ENCODE results near the gene FATE1. TPM values are rescaled to one million over a fixed set of nuclear protein-coding genes. Genes with fewer than 3 reads are reported as not detected.

Gene FATE1, protein sequence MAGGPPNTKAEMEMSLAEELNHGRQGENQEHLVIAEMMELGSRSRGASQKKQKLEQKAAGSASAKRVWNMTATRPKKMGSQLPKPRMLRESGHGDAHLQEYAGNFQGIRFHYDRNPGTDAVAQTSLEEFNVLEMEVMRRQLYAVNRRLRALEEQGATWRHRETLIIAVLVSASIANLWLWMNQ
- not detected in 2 replicates for total RNA-seq

DNA sequence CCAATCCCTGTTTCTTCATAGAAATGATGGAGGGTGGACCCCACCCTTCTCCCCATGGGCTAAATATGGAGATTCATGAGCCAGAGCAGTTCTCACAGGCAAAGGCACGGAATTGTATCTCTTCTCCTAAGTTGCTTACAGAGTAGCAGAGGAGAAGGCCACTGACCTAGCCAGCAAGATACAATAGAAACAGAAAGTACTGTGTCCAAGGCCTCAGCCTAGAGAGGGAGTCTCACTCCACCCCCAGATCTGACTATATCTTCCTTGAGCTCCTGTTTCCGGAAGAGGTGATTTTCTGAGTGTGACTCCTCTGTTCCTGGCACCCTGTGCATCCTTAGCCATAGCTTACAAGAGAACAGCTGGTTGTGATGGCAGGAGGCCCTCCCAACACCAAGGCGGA lies at the start of gene FATE1:
Gene FATE1 (plus strand): TSS at position 284 of the 400 bp plus-strand sequence. CDS start 85 bp downstream, at position 369.
- Mint-ChIP-seq H3K9me3 (no peaks in the 10 kb centered on the region), H3K4me3 (no peak within 1 kb of the TSS), H3K4me1 (no peaks in the 10 kb centered on the region), H3K27ac (no peak within 1 kb of the TSS), H3K27me3 (no peaks in the 10 kb centered on the region), H3K36me3 (ENCODE audit: low read depth) (no peaks in the 10 kb centered on the region)
- ChIA-PET POLR2A (no interaction called here), CTCF (no interaction called here)
- TF ChIP-seq CTCF (IDR thresholded peaks at IDR 0.05) = no peak
- intact Hi-C loops (cut with micrococcal nuclease) = no loop called here
- ATAC-seq (ENCODE audit: low read depth) = no peak
- DNase-seq = no peak

DNA sequence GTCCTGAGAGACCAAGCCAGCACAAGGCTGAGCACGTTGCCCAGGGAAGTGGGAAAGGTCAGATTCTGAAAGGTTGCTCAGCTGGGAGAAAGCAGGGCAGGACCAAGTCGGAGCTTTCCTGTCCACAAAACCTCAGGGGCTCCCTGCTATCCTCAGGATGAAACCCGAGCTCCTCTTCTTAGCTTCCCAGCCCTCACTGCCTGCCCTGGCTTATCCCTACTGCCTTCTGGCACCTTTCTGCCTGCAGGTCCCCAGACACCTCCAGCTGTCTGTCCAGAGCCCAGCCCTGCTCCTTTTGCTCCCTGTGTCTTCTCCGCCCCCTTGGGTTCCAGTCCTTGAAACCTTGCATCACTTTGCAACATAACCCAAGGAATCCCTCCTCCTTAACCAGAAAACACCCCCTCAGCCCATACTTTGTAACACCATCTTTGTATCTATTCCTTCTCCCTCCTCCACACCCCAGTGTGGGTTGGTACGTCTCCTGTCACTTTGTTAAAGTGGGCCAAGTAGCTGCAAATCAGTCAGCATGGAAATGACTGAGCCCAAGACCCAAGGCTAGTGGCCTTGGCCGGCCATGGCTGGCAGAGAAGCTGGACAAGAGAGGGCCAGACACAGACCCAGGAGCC lies 40.6 kb upstream of the FATE1 start:
- ATAC-seq (ENCODE audit: low read depth) = no peak
- POLR2A ChIA-PET = no interaction called here
- no peak for DNase-seq
- H3K9me3 Mint-ChIP-seq = no peaks in the 10 kb centered on the region
- intact Hi-C loops (cut with micrococcal nuclease) = no loop called here
- no peak overlapping the region for H3K27ac Mint-ChIP-seq
- TF ChIP-seq CTCF (IDR thresholded peaks at IDR 0.05) = no peak
- no peaks in the 10 kb centered on the region for H3K36me3 Mint-ChIP-seq (ENCODE audit: low read depth)
- no peak overlapping the region for H3K4me3 Mint-ChIP-seq
- H3K4me1 Mint-ChIP-seq = no peaks in the 10 kb centered on the region
- CTCF ChIA-PET = no interaction called here
- H3K27me3 Mint-ChIP-seq = peaks cover 2% of the 10 kb centered on the region

DNA sequence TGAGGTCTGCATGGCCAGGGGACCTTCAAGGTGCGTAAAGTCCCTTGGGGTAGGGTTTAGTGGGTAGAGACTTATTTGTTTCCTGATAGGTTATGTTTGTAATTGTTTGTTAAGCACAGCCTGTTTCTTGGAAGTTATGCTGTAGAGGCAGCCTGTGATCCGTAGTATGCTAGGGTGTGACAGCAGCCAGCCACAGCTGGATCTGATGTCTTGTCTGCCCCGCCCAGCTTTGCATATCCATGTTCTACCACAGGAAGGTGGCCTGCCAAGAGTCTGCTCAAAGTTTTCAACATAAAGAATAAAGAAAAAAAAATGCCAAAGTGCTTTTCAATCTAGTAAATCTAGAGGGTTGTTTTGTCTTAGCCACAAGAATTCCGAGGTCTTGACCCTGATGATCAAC lies 39.6 kb upstream of the FATE1 start:
- intact Hi-C loops (cut with micrococcal nuclease) = no loop called here
- Mint-ChIP-seq H3K4me1 (no peaks in the 10 kb centered on the region), H3K4me3 (no peak overlapping the region), H3K27ac (no peak overlapping the region), H3K9me3 (no peaks in the 10 kb centered on the region), H3K36me3 (ENCODE audit: low read depth) (no peaks in the 10 kb centered on the region), H3K27me3 (peaks cover 2% of the 10 kb centered on the region)
- no peak for TF ChIP-seq CTCF (IDR thresholded peaks at IDR 0.05)
- ATAC-seq (ENCODE audit: low read depth) = no peak
- ChIA-PET POLR2A (no interaction called here), CTCF (no interaction called here)
- no peak for DNase-seq

- Mint-ChIP-seq H3K4me1 (no peaks in the 10 kb centered on the region), H3K27me3 (no peaks in the 10 kb centered on the region), H3K27ac (no peak overlapping the region), H3K36me3 (ENCODE audit: low read depth) (no peaks in the 10 kb centered on the region), H3K9me3 (no peaks in the 10 kb centered on the region), H3K4me3 (no peak overlapping the region)
- no peak for TF ChIP-seq CTCF (IDR thresholded peaks at IDR 0.05)
- DNase-seq = no peak
- POLR2A ChIA-PET = no interaction called here
- ATAC-seq (ENCODE audit: low read depth) = no peak
- intact Hi-C loops (cut with micrococcal nuclease) = loop anchor here (5.0 kb wide), 1 partner anchor 908 kb away; no protein-coding TSS in a partner anchor
- CTCF ChIA-PET = no interaction called here
These were observed 35.9 kb upstream of the FATE1 start for GRCh38 chrX:151679798-151680402.

DNA sequence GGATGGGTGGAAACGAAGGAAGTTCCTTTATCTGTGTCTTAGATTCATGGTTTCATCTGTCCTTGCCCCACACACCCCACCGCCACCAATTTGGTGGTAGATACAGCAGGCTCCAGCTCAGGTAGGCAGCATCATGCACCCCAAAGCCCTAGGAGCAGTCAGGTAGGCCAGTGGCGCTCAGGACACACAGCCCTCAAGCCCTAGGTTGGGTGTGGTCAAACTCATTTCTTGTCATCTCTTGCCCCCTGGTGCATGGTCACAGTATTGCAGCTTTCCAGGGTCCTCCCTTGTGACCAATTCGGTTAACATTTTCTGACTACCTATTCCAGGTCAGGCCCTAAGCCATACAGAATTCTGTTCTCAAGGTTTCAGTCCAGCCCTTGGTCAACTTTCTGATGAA lies 35.0 kb upstream of the FATE1 start:
- no peak overlapping the region for H3K4me3 Mint-ChIP-seq
- no peak for ATAC-seq (ENCODE audit: low read depth)
- no peaks in the 10 kb centered on the region for H3K36me3 Mint-ChIP-seq (ENCODE audit: low read depth)
- no peak overlapping the region for H3K27ac Mint-ChIP-seq
- no peaks in the 10 kb centered on the region for H3K4me1 Mint-ChIP-seq
- POLR2A ChIA-PET = no interaction called here
- DNase-seq = peak; percentile 15
- CTCF ChIA-PET = interaction anchor here (1.2 kb wide), 1 partner anchor 531 kb away, joined by 3 read pairs; no protein-coding TSS in a partner anchor
- no peaks in the 10 kb centered on the region for H3K27me3 Mint-ChIP-seq
- no peak for TF ChIP-seq CTCF (IDR thresholded peaks at IDR 0.05)
- no peaks in the 10 kb centered on the region for H3K9me3 Mint-ChIP-seq
- intact Hi-C loops (cut with micrococcal nuclease) = loop anchor here (5.0 kb wide), 1 partner anchor 909 kb away; no protein-coding TSS in a partner anchor

Data from activated B cell treated with CpG ODN at 0.5 μM for 24 hours (primary cell).